ENCODE measurements around the gene IQGAP3. TPM values are rescaled to one million over a fixed set of nuclear protein-coding genes. Genes with fewer than 3 reads are reported as not detected.

Gene IQGAP3
- total and polyA plus RNA-seq, 2 of the 4 experiments (the other 2 are of a cell fraction) = 12.5 to 13.6 TPM

DNA sequence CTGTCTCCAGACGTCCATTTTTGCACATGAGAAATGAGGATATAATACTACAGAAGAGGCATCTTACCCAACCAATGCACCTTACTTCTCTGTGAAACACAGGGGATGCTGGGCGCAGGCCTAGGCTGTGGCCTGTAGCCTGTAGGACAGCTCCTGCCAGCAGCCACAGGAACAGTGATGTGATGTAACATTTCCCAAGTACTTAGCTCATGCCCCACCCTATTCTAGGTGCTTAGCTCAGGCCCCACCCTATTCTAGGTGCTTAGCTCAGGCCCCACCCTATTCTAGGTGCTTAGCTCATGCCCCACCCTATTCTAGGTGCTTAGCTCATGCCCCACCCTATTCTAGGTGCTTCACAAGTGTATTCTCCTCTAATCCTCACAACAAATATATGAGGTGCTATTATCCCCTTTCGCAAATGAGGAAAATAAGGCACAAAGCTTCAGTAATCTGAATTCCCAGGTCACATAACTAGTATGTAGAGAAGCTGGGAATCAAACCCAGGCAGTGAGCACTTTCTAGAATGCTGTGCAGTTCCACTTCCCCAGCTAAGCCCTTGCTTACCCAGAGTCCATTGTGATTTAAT is 14.6 kb upstream of the IQGAP3 start:
- WGBS, 2 experiments (ENCODE audit: extremely low coverage in 2 of 2, insufficient read length in 1 of 2) = no CpG with 5 or more reads among the region's 3 CpGs
- Histone ChIP-seq H2BK20ac (ENCODE audit: low read depth, low read length) (no peak overlapping the region), H3K9me1 (ENCODE audit: insufficient read depth, low read length) (peaks cover 4% of the 10 kb centered on the region; the same call in 1 of the 2 replicates), H3K4me2 (ENCODE audit: low read depth, low read length) (no peak overlapping the region), H3K27me3 (ENCODE audit: control insufficient read depth, insufficient read depth, low read length) (peaks cover 15% of the 10 kb centered on the region), H3K4me1 (ENCODE audit: control insufficient read depth, insufficient read depth, low read length) (no peaks in the 10 kb centered on the region), H4K8ac (ENCODE audit: low read depth in 2 of 2, low read length in 2 of 2) (no peak overlapping the region), H2AK9ac (replicated peaks; ENCODE audit: low read depth, low read length, poor library complexity) (no peak overlapping the region), H4K20me1 (ENCODE audit: insufficient read depth, low read length) (no peaks in the 10 kb centered on the region), H2BK15ac (ENCODE audit: low read depth, low read length) (no peak overlapping the region), H3K56ac (ENCODE audit: extremely low read depth, insufficient read depth, low read length) (no peak overlapping the region), H3K27ac (ENCODE audit: insufficient read depth, low read length) (no peak overlapping the region), H3K4me3 (ENCODE audit: insufficient read depth, low read depth, low read length) (no peak overlapping the region), H3K9me3 (ENCODE audit: control insufficient read depth, insufficient read depth, low read length) (no peaks in the 10 kb centered on the region), H4K91ac (ENCODE audit: insufficient read depth, low read depth, low read length) (no peak overlapping the region), H2AK5ac (ENCODE audit: low read depth, low read length) (no peak overlapping the region), H3K14ac (replicated peaks; ENCODE audit: low read depth, low read length) (no peak overlapping the region), H3K18ac (ENCODE audit: low read depth, low read length) (no peak overlapping the region), H3K36me3 (ENCODE audit: control insufficient read depth, insufficient read depth, low read length) (no peaks in the 10 kb centered on the region), H2BK5ac (ENCODE audit: low read depth, low read length, poor library complexity, severe bottlenecking) (no peak overlapping the region), H3K23ac (ENCODE audit: low read depth, low read length) (no peak overlapping the region), H3K4ac (ENCODE audit: low read depth, low read length) (no peak overlapping the region), H3K79me1 (ENCODE audit: low read depth in 1 of 2, low read length in 2 of 2) (peaks cover 4 to 7% of the 10 kb centered on the region in 2 experiments; a peak in 3 of 4 replicates), H2AFZ (replicated peaks; ENCODE audit: low read length, poor library complexity) (no peak overlapping the region), H4K5ac (ENCODE audit: low read depth, low read length) (no peak overlapping the region), H2BK120ac (ENCODE audit: low read depth, low read length) (no peak overlapping the region), H3K9ac (ENCODE audit: low read depth, low read length) (no peak overlapping the region)
- in situ Hi-C loops (cut with MboI; ENCODE audit: low sequenced_read_pairs) = no loop called here
- no peak for DNase-seq
- no peak for ATAC-seq (ENCODE audit: low read depth)
- no TSS peak for BruUV-seq (replicated peaks)
- dilution Hi-C loops (cut with HindIII; ENCODE audit: low sequenced_read_pairs, unreplicated experiment) = no loop called here
- TF ChIP-seq MXI1 (IDR thresholded peaks at IDR 0.05; ENCODE audit: borderline replicate concordance, low read depth, low read length) = no peak
- CTCF ChIA-PET = no interaction called here
- intact Hi-C loops (cut with micrococcal nuclease) = no loop called here
- POLR2A ChIA-PET (ENCODE audit: unreplicated experiment) = no interaction called here
